Measurements from ENCODE around the gene ATP6V1F.

The ATP6V1F gene

DNA sequence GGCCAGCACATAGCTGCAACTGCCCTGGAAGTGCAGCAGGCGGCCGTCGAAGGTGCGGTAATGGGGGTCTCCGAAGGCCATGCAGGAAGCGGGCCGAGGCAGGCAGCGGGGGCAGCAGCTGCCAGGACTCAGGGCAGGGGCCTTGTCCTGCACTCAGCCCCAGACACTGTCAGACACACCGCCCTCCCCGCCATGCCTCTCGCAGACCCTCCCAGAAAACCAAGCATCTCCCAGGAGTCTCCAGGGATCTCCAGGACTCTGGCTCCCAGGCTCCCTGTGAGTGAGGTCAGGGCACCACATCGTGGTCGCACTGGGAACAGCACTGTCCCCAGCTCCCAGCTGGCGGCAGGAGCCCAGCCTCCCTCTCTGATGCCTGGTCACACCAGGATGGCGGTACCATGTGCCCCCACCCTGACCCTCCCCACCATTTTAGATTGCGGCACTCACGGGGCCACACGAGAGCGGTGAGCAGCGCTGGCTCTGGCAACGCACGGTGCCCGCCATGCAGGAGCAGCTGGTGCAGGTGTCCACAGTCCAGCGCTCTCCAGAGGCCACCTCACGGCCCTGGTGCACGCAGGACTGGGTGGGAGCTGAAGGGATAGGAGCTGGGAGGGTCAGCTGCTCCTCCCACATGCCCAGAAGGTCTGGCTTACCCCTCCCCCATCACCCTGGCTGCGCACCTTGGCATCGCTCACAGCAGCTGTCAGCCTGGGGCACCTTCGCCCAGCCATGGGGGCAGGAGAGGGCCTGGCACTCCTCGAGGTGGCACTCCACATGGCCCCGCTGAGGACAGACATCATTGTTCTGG is 17.5 kb downstream of the ATP6V1F start:
- TF ChIP-seq, protein P1, sequence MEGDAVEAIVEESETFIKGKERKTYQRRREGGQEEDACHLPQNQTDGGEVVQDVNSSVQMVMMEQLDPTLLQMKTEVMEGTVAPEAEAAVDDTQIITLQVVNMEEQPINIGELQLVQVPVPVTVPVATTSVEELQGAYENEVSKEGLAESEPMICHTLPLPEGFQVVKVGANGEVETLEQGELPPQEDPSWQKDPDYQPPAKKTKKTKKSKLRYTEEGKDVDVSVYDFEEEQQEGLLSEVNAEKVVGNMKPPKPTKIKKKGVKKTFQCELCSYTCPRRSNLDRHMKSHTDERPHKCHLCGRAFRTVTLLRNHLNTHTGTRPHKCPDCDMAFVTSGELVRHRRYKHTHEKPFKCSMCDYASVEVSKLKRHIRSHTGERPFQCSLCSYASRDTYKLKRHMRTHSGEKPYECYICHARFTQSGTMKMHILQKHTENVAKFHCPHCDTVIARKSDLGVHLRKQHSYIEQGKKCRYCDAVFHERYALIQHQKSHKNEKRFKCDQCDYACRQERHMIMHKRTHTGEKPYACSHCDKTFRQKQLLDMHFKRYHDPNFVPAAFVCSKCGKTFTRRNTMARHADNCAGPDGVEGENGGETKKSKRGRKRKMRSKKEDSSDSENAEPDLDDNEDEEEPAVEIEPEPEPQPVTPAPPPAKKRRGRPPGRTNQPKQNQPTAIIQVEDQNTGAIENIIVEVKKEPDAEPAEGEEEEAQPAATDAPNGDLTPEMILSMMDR (IDR thresholded peaks at IDR 0.05; ENCODE audit: low read depth, low read length), result peak; percentile 98
- Histone ChIP-seq H3K4me3 (ENCODE audit: low read depth, low read length) (peak overlapping the region; percentile 37), H3K27me3 (ENCODE audit: insufficient read depth, low read depth, severe bottlenecking) (no peaks in the 10 kb centered on the region), H3K27ac (no peak overlapping the region), H3K36me3 (no peaks in the 10 kb centered on the region), H3K9me3 (ENCODE audit: severe bottlenecking) (no peaks in the 10 kb centered on the region)
- peak; percentile 85 for DNase-seq

DNA sequence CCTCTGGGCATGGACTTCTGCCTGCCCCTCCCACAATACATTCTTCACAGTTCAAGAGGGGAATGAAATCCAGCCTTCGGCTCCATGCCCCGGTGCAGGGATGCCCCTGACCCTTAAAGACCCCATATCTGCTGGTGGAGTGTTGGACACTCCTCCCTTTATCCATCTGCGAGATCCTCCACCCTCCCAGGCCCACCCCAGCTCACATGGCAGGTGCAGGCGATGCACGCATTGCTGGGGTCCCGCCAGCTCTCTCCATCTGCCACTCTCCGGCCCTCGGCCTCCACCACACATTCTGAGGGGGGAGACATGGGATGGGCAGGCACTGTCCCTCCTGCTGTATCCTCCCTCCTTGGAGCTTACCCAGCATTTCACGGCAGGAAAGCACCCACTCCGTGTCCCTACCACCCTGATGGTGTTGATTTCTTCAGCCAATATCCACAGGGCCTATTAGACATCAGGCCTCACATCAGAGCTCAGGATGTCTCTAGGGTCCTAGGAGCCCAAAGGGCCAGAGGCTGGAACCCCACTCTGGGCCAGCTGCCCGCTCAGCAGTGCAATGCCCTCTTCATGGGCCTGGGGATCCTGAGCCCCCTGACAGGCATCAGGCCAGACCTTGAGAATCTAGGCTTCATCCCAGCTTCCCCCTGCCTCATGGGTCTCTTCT is 18.3 kb downstream of the ATP6V1F start:
- H3K27me3 ChIP-seq (ENCODE audit: insufficient read depth, low read depth, severe bottlenecking), result no peaks in the 10 kb centered on the region
- TF ChIP-seq, protein P1 (IDR thresholded peaks at IDR 0.05; ENCODE audit: low read depth, low read length), result no peak
- H3K4me3 ChIP-seq (ENCODE audit: low read depth, low read length), result no peak overlapping the region
- DNase-seq, result no peak
- no peak overlapping the region for H3K27ac ChIP-seq
- no peaks in the 10 kb centered on the region for H3K9me3 ChIP-seq (ENCODE audit: severe bottlenecking)
- H3K36me3 ChIP-seq, result no peaks in the 10 kb centered on the region

DNA sequence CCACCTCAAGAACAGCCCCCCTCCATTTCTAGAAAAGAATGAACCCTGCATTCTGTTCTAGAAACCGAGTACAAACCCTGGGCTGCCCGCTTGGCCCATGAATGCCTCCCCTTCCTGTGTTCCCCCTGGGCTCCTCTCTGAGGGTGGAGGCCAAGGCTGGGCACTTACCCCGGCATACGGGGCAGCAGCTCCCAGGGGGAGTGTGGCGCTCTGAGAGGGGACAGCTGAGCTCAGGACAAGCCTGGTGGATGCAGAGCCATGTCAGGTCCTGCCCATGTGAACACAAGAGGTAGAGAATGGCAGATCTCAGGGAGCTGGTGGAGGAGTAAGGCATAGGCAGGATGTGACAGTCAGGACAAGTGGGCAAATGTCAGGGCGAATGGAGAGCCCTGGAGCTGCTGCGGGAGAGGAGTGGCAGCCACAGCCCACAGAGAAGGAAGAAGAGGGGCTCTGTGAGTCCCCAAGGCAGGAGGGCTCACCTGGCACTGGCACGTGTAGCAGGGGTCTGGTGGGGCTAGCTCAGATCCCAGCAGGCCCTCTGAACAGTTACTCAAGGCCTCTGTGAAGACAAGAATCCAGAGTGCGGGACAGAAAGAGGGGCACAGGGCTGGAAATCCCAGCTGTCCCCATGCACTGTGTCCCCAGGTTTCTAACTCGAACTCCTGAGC is 18.9 kb downstream of the ATP6V1F start:
- H3K27me3 ChIP-seq (ENCODE audit: insufficient read depth, low read depth, severe bottlenecking), result no peaks in the 10 kb centered on the region
- no peak overlapping the region for H3K27ac ChIP-seq
- no peak for DNase-seq
- H3K4me3 ChIP-seq (ENCODE audit: low read depth, low read length), result no peak overlapping the region
- no peaks in the 10 kb centered on the region for H3K9me3 ChIP-seq (ENCODE audit: severe bottlenecking)
- TF ChIP-seq, protein P1 (IDR thresholded peaks at IDR 0.05; ENCODE audit: low read depth, low read length), result no peak
- H3K36me3 ChIP-seq, result no peaks in the 10 kb centered on the region

DNA sequence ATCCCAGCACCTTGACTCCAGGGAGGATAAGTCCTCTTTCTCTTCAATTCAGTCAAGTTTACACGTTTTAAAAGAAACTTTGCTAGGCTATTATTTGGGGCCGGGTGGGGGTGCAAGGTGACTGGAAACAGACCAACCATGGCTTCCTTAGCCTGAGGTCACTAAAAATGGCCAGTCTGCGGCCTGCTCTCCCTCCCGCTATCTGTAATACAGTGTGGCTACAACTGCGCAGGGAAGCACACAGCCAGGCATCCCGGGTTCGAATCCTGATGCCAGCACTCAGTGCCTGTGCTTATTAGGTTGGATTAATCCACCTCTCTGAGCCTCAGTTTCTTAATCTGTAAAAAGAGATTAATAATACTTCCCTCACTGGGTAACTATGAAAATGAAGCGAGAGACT is 19.5 kb downstream of the ATP6V1F start:
- no peaks in the 10 kb centered on the region for H3K9me3 ChIP-seq (ENCODE audit: severe bottlenecking)
- no peak overlapping the region for H3K27ac ChIP-seq
- DNase-seq, result no peak
- TF ChIP-seq, protein P1 (IDR thresholded peaks at IDR 0.05; ENCODE audit: low read depth, low read length), result no peak
- H3K27me3 ChIP-seq (ENCODE audit: insufficient read depth, low read depth, severe bottlenecking), result no peaks in the 10 kb centered on the region
- H3K36me3 ChIP-seq, result no peaks in the 10 kb centered on the region
- H3K4me3 ChIP-seq (ENCODE audit: low read depth, low read length), result no peak overlapping the region

DNA sequence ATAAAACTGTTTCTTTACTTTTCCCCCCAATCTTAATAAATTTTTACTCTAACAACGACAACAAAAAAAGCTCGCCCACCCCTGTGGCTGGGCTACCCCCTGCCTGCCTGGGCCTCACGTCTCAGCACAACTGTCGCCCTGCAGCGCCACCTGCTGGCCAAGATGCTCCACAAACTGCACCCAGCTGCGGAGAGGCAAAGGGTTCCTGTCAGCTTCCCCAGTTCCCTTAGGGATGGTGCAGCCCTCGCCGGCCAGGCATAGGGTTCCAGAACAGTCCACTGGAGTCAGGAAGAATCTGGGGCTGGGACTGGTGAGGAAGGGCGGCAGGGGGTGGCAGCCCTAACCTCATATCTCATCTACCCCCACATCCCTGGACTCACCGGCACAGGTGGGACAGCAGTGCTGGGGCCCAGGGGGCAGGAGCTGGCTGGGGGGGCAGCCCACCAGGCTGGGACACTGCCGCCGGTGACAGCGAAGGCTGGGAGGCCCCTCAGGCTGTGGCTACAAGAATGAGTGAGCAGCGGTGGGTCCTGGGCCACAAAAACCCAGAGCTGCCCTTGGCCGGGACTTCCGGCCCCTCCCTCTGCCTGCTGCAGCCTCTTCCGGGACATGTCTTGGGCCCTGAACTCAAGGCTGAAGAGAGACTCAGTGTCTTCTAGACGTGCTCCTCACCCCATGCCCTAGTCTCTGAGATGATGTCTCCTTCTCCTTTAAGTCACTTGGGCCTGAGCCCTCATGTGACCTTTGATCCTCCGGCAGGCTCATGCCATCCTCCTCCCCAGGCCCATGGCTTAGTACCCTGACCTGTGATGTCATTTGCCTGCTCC is 21.2 kb downstream of the ATP6V1F start:
- Histone ChIP-seq H3K36me3 (no peaks in the 10 kb centered on the region), H3K9me3 (ENCODE audit: severe bottlenecking) (no peaks in the 10 kb centered on the region), H3K27ac (no peak overlapping the region), H3K4me3 (ENCODE audit: low read depth, low read length) (no peak overlapping the region), H3K27me3 (ENCODE audit: insufficient read depth, low read depth, severe bottlenecking) (no peaks in the 10 kb centered on the region)
- peak; percentile 83 for DNase-seq
- TF ChIP-seq, protein P1 (IDR thresholded peaks at IDR 0.05; ENCODE audit: low read depth, low read length), result peak; percentile 94

Measured in WERI-Rb-1 (cell line).